Upper lobe of right lung (tissue), 1 donor: Measurements from ENCODE around the gene SALL4. TPM values are rescaled to one million over a fixed set of nuclear protein-coding genes. Genes with fewer than 3 reads are reported as not detected.

Experiments
- ATAC-seq: fragments of 200-7000 bp; cut with Tn5 transposase; one replicate; pipeline ENCODE4 v1.9.1; 2020; ENCODE audit warnings: mild to moderate bottlenecking, moderate library complexity
- DNase-seq: peaks from one replicate; pipeline ENCODE4 v3.0.0-alpha.2; 2020
- H3K27ac ChIP-seq: fragments of 200-600 bp; one replicate; pipeline ENCODE4 v1.8.0; 2022
- H3K27me3 ChIP-seq: fragments of 200-600 bp; one replicate; pipeline ENCODE4 v1.8.0; 2022; ENCODE audit warnings: mild to moderate bottlenecking
- H3K36me3 ChIP-seq: fragments of 200-600 bp; one replicate; pipeline ENCODE4 v1.8.0; 2022
- H3K4me1 ChIP-seq: fragments of 200-600 bp; one replicate; pipeline ENCODE4 v1.8.0; 2022
- H3K4me3 ChIP-seq: fragments of 200-600 bp; one replicate; pipeline ENCODE4 v1.8.0; 2022; ENCODE audit warnings: mild to moderate bottlenecking
- H3K9me3 ChIP-seq: fragments of 200-600 bp; one replicate; pipeline ENCODE4 v1.8.0; 2022
- CTCF ChIP-seq: fragments of 200-600 bp; IDR thresholded peaks from one replicate; pipeline ENCODE4 v1.8.0; 2022; ENCODE audit warnings: antibody characterized with exemption
- intact Hi-C: fragments of 100-400 bp; cut with DNase I; formaldehyde crosslinking; loops from one replicate; pipeline ENCODE4 v1.11.0; 2022
- long read RNA-seq: library from polyadenylated mRNA; unstranded; transcript quantifications from one replicate; pipeline ENCODE4 v2.0.0, GENCODE V29; 2021
- total RNA-seq: library from RNA; stranded (reverse); fragmentation: NEBNext Ultra II Directional; extraction: Animal tissue kit (Norgen Biotek cat#: 25700); gene quantifications from one replicate; pipeline ENCODE4 v1.2.1, GENCODE V29; 2021
- donor health status: DM: no; HTN: yes; CAD: no; lungs with severe emphysema.

SALL4 gene
- total RNA-seq = 0.43 TPM
- long read RNA-seq = 0 reads

GRCh38 chr20:51802170-51802751 is at the start of gene SALL4:
Gene SALL4, minus strand, starts transcription at chr20:51802521. Its CDS starts 113 bp downstream, at chr20:51802408.
- H3K27me3 ChIP-seq = peaks cover 42% of the 10 kb centered on the region
- peak within 1 kb of the TSS; percentile 45 for H3K4me3 ChIP-seq
- DNase-seq (no peak), ATAC-seq (no peak)
- TF ChIP-seq CTCF = no peak
- intact Hi-C loops = no loop called here
- no peaks in the 10 kb centered on the region for H3K36me3 ChIP-seq
- H3K27ac ChIP-seq = no peak within 1 kb of the TSS
- H3K4me1 ChIP-seq = peaks cover 22% of the 10 kb centered on the region
- no peaks in the 10 kb centered on the region for H3K9me3 ChIP-seq

- no peak overlapping the region for H3K4me3 ChIP-seq
- ATAC-seq = no peak
- H3K4me1 ChIP-seq = no peaks in the 10 kb centered on the region
- no peak for TF ChIP-seq CTCF
- H3K9me3 ChIP-seq = no peaks in the 10 kb centered on the region
- intact Hi-C loops = no loop called here
- no peaks in the 10 kb centered on the region for H3K27me3 ChIP-seq
- H3K27ac ChIP-seq = no peak overlapping the region
- no peaks in the 10 kb centered on the region for H3K36me3 ChIP-seq
- no peak for DNase-seq
Observed at GRCh38 chr20:51848346-51848745, 46.0 kb upstream of the SALL4 start.

GRCh38 chr20:51840865-51841264 is 38.5 kb upstream of the SALL4 start:
- Histone ChIP-seq H3K27ac (no peak overlapping the region), H3K4me1 (no peaks in the 10 kb centered on the region), H3K36me3 (no peaks in the 10 kb centered on the region), H3K4me3 (no peak overlapping the region), H3K9me3 (no peaks in the 10 kb centered on the region), H3K27me3 (no peaks in the 10 kb centered on the region)
- TF ChIP-seq CTCF = no peak
- intact Hi-C loops = no loop called here
- ATAC-seq = no peak
- no peak for DNase-seq

GRCh38 chr20:51837876-51838420 is 35.6 kb upstream of the SALL4 start:
- ATAC-seq = no peak
- Histone ChIP-seq H3K27ac (no peak overlapping the region), H3K27me3 (no peaks in the 10 kb centered on the region), H3K4me3 (no peak overlapping the region), H3K9me3 (no peaks in the 10 kb centered on the region), H3K4me1 (no peaks in the 10 kb centered on the region), H3K36me3 (no peaks in the 10 kb centered on the region)
- DNase-seq = no peak
- intact Hi-C loops = no loop called here
- no peak for TF ChIP-seq CTCF

- Histone ChIP-seq H3K9me3 (no peaks in the 10 kb centered on the region), H3K4me3 (no peak overlapping the region), H3K27me3 (no peaks in the 10 kb centered on the region), H3K36me3 (no peaks in the 10 kb centered on the region), H3K27ac (no peak overlapping the region), H3K4me1 (no peaks in the 10 kb centered on the region)
- intact Hi-C loops = no loop called here
- no peak for ATAC-seq
- no peak for TF ChIP-seq CTCF
- DNase-seq = no peak
Observed at GRCh38 chr20:51837436-51837835, 35.1 kb upstream of the SALL4 start.
